ENCODE results near the gene EEFSEC. TPM values are rescaled to one million over a fixed set of nuclear protein-coding genes. Genes with fewer than 3 reads are reported as not detected.
A peak's percentile ranks its signal among the peaks of the same experiment; 100 is the strongest.

EEFSEC gene
- total RNA-seq, 1 experiment from 2014 or later, result 9.5 TPM

- H3K79me2 ChIP-seq (ENCODE audit: insufficient read depth, low read length), result no peaks in the 10 kb centered on the region
These were observed 14.8 kb downstream of the EEFSEC start for GRCh38 chr3:128167973-128168674.

More at GRCh38 chr3:128167973-128168674, 14.8 kb downstream of the EEFSEC start:
- no peak overlapping the region for H3K4me2 ChIP-seq (ENCODE audit: insufficient read depth, insufficient read length, low read length)
- H3K27me3 ChIP-seq (ENCODE audit: insufficient read depth, low read length), result no peaks in the 10 kb centered on the region
- H2BK12ac ChIP-seq (ENCODE audit: insufficient read length, low read depth, low read length), result no peak overlapping the region
- no peak overlapping the region for H2AK5ac ChIP-seq (ENCODE audit: insufficient read length, low read length)
- H4K5ac ChIP-seq (ENCODE audit: insufficient read length, low read depth, low read length), result no peak overlapping the region
- H3K23ac ChIP-seq (ENCODE audit: insufficient read length, low read depth, low read length), result no peak overlapping the region
- H3K4me1 Mint-ChIP-seq, result peaks cover 24 to 26% of the 10 kb centered on the region in 2 experiments
- DNase-seq, result no peak
- no peaks in the 10 kb centered on the region for H3K4me1 ChIP-seq (ENCODE audit: insufficient read depth, low read length)
- no peak overlapping the region for H3K27ac ChIP-seq (ENCODE audit: insufficient read length, low read depth, low read length)
- H4K20me1 ChIP-seq (ENCODE audit: control insufficient read depth, insufficient read depth, insufficient read length), result no peaks in the 10 kb centered on the region
- peak overlapping the region in 1 of 3 experiments; percentile 72; a peak in 2 of 7 replicates for H3K27ac Mint-ChIP-seq
- no peak overlapping the region for H3K56ac ChIP-seq (ENCODE audit: insufficient read length, low read depth, low read length)
- no peak overlapping the region for H2BK15ac ChIP-seq (ENCODE audit: low read depth, low read length)
- TF ChIP-seq CTCF (conservative IDR thresholded peaks at IDR 0.05), result no peak
- no peak overlapping the region for H3K14ac ChIP-seq (ENCODE audit: insufficient read depth, low read length)
- no peaks in the 10 kb centered on the region for H3K9me3 ChIP-seq (ENCODE audit: control insufficient read depth, low read depth, low read length)
- H3K4me3 Mint-ChIP-seq, result no peak overlapping the region
- no peak overlapping the region for H2BK120ac ChIP-seq (ENCODE audit: low read depth, low read length, poor library complexity, severe bottlenecking)
- H2AFZ ChIP-seq (ENCODE audit: low read length), result no peak overlapping the region
- no peak overlapping the region for H2BK20ac ChIP-seq (ENCODE audit: low read depth, low read length, poor library complexity, severe bottlenecking)
- H3K27me3 Mint-ChIP-seq (ENCODE audit: low read depth), result no peaks in the 10 kb centered on the region
- no CpG with 5 or more reads among the region's 5 CpGs for whole genome bisulfite sequencing (ENCODE audit: extremely low coverage, insufficient read length, low lambda C conversion rate)
- no peaks in the 10 kb centered on the region; a peak in 1 of 5 replicates for H3K9me3 Mint-ChIP-seq
- H3K36me3 Mint-ChIP-seq (ENCODE audit: insufficient read depth in 1 of 3, low read depth in 3 of 3), result no peaks in the 10 kb centered on the region; a peak in 1 of 7 replicates
- H3K18ac ChIP-seq (ENCODE audit: insufficient read length, low read depth, low read length), result no peak overlapping the region
- H3K9ac ChIP-seq (ENCODE audit: extremely low read depth, insufficient read length, low read length), result no peak overlapping the region
- H3T11ph ChIP-seq (ENCODE audit: low read length), result no peak overlapping the region
- no peak overlapping the region for H4K91ac ChIP-seq (ENCODE audit: insufficient read length, low read depth, low read length)
- H2BK5ac ChIP-seq (ENCODE audit: insufficient read length, low read length), result no peak overlapping the region
- H3K4ac ChIP-seq (ENCODE audit: low read depth, low read length), result no peak overlapping the region
- H3K79me1 ChIP-seq (ENCODE audit: insufficient read depth, low read depth, low read length, poor library complexity, severe bottlenecking), result no peaks in the 10 kb centered on the region
- no peak overlapping the region for H4K8ac ChIP-seq (replicated peaks; ENCODE audit: insufficient read length, low read depth, low read length)
- H3K23me2 ChIP-seq (ENCODE audit: insufficient read length, low read depth, low read length, poor library complexity, severe bottlenecking), result no peaks in the 10 kb centered on the region
